Vagina (tissue), 2 donors: ENCODE results near the gene ADGRL3. TPM values are rescaled to one million over a fixed set of nuclear protein-coding genes. Genes with fewer than 3 reads are reported as not detected.
"Not testable (repeated sequence)": the region's sequence is repeated elsewhere in the genome, so short reads cannot be mapped to it uniquely, and the experiment has no call there.

Experiments
- DNase-seq, 2 donors: peaks; one replicate each; pipeline ENCODE4 v3.0.0-alpha.2; 2017; ENCODE audit errors: extremely low spot score in 2 of 2
- H3K27ac ChIP-seq: fragments of 200-600 bp; sonication (generic); one replicate; pipeline ENCODE4 v1.5.1; 2019
- H3K27me3 ChIP-seq: fragments of 200-600 bp; sonication (generic); one replicate; pipeline ENCODE4 v1.5.1; 2019
- H3K36me3 ChIP-seq, 2 donors: fragments of 200-600 bp; sonication (generic); one replicate each; pipeline ENCODE4 v1.5.1; 2017 to 2019
- H3K4me1 ChIP-seq: fragments of 200-600 bp; sonication (generic); one replicate; pipeline ENCODE4 v1.5.1; 2019
- H3K4me3 ChIP-seq, 2 donors: fragments of 200-600 bp; sonication (generic); 1 replicate in 1 of 2; 2 replicates in 1 of 2; pipeline ENCODE4 v1.5.1; 2016 to 2019
- H3K9me3 ChIP-seq: fragments of 200-600 bp; sonication (generic); one replicate; pipeline ENCODE4 v1.5.1; 2019
- POLR2A ChIP-seq, 2 donors: fragments of 450-650 bp; IDR thresholded peaks; one replicate each; pipeline ENCODE4 v1.6.1; 2017; ENCODE audit warnings: antibody characterized with exemption in 2 of 2, mild to moderate bottlenecking in 2 of 2, moderate library complexity in 2 of 2
- POLR2AphosphoS5 ChIP-seq, 2 donors: sonication (generic); formaldehyde crosslinking; IDR thresholded peaks; one replicate each; pipeline ENCODE4 v1.9.0; 2017; ENCODE audit warnings: antibody characterized with exemption in 2 of 2, mild to moderate bottlenecking in 2 of 2, low read depth in 1 of 2; ENCODE audit not compliant: insufficient read depth in 1 of 2
- intact Hi-C: fragments of 100-400 bp; cut with DNase I; formaldehyde crosslinking; loops from one replicate; pipeline ENCODE4 v1.15.1; 2023
- total RNA-seq: library from RNA; depleted of rRNA; stranded (reverse); fragments of >200 nt; gene quantifications from one replicate; pipeline ENCODE4 v1.2.3, GENCODE V29; 2016
- TF ChIP-seq, protein P1 (sequence below), 3 experiments: fragments of 450-650 bp in 2 of 3; fragments of 200-600 bp in 1 of 3; sonication (generic) in 1 of 3; IDR thresholded peaks; one replicate each; pipeline ENCODE4 v1.5.1; 2017 to 2019; ENCODE audit warnings: antibody characterized with exemption in 3 of 3, mild to moderate bottlenecking in 2 of 3, moderate library complexity in 2 of 3

The ADGRL3 gene
- total RNA-seq, 1 donor from 2014 or later = 16.9 TPM

DNA sequence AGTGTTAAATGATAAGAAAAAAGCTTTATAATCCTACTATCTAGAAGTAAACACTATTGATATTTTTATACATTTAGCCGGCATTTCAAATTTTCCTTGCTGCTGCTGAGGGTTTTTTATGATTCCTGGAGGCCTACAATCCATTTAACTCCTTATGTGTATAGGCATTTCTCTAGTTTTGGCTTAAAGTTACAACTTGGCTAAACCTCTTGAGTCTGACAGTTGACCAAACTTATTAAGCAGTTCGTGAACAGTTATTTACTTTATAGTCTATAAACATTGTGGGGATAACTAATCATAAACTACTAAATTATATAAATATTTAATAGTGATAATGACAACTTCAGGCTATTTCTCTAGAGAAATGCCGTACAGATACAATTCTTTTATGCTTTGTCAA is 141.9 kb downstream of the ADGRL3 start:
- no peaks in the 10 kb centered on the region for H3K36me3 ChIP-seq
- H3K4me3 ChIP-seq = no peak overlapping the region
- H3K27ac ChIP-seq = no peak overlapping the region
- no peaks in the 10 kb centered on the region for H3K4me1 ChIP-seq
- H3K27me3 ChIP-seq = no peaks in the 10 kb centered on the region
- no peak for DNase-seq
- no peak for TF ChIP-seq POLR2A (IDR thresholded peaks at IDR 0.05)
- intact Hi-C loops = no loop called here
- H3K9me3 ChIP-seq = no peaks in the 10 kb centered on the region

DNA sequence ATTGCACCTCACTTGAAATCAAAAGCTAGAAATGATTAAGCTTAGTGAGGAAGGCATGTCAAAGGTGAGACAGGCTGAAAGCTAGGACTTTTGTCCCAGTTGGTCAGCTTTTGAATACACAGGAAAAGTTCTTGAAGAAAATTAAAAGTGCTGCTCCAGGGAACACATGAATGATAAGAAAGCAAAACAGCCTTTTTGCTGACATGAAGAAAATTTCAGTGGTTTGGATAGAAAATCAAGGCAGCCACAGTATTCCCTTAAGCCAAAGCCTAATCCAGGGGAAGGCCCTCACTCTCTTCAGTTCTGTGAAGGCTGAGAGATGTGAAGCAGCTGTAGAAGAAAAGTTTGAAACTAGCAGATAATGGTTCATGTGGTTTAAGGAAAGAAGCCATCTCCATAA is 150.8 kb downstream of the ADGRL3 start:
- Histone ChIP-seq H3K9me3 (no peaks in the 10 kb centered on the region), H3K27ac (no peak overlapping the region), H3K4me1 (no peaks in the 10 kb centered on the region), H3K4me3 (no peak overlapping the region), H3K36me3 (no peaks in the 10 kb centered on the region), H3K27me3 (no peaks in the 10 kb centered on the region)
- TF ChIP-seq POLR2AphosphoS5 (IDR thresholded peaks at IDR 0.05; ENCODE audit: insufficient read depth in 1 of 2, low read depth in 1 of 2) = no peak
- TF ChIP-seq, protein P1, sequence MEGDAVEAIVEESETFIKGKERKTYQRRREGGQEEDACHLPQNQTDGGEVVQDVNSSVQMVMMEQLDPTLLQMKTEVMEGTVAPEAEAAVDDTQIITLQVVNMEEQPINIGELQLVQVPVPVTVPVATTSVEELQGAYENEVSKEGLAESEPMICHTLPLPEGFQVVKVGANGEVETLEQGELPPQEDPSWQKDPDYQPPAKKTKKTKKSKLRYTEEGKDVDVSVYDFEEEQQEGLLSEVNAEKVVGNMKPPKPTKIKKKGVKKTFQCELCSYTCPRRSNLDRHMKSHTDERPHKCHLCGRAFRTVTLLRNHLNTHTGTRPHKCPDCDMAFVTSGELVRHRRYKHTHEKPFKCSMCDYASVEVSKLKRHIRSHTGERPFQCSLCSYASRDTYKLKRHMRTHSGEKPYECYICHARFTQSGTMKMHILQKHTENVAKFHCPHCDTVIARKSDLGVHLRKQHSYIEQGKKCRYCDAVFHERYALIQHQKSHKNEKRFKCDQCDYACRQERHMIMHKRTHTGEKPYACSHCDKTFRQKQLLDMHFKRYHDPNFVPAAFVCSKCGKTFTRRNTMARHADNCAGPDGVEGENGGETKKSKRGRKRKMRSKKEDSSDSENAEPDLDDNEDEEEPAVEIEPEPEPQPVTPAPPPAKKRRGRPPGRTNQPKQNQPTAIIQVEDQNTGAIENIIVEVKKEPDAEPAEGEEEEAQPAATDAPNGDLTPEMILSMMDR (IDR thresholded peaks at IDR 0.05) = no peak
- TF ChIP-seq POLR2A (IDR thresholded peaks at IDR 0.05) = no peak
- no peak for DNase-seq
- intact Hi-C loops = no loop called here

DNA sequence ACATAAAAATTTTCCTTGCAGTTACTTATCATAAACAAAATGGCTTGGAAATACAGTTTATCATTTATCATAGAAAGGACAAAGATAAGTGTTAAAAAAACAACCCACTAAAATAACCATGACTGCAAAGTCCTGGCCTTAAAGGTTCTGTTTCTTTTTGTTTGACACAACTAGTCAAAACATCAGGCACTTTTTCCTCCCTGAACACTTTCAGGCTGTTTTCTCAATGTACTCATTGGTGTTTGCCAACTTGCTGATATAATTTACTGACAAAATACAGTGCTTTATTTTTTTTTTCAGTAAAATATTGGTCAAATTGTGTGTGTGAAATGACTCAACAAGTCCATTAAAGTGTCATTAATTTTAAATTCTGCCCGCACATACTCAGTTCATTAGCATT is 156.6 kb downstream of the ADGRL3 start:
- H3K27me3 ChIP-seq = no peaks in the 10 kb centered on the region
- H3K36me3 ChIP-seq = no peaks in the 10 kb centered on the region
- H3K4me1 ChIP-seq = no peaks in the 10 kb centered on the region
- TF ChIP-seq, protein P1 (IDR thresholded peaks at IDR 0.05) = no peak
- no peak for TF ChIP-seq POLR2A (IDR thresholded peaks at IDR 0.05)
- TF ChIP-seq POLR2AphosphoS5 (IDR thresholded peaks at IDR 0.05; ENCODE audit: insufficient read depth in 1 of 2, low read depth in 1 of 2) = no peak
- H3K27ac ChIP-seq = no peak overlapping the region
- intact Hi-C loops = no loop called here
- H3K9me3 ChIP-seq = no peaks in the 10 kb centered on the region
- no peak overlapping the region for H3K4me3 ChIP-seq
- DNase-seq = no peak

DNA sequence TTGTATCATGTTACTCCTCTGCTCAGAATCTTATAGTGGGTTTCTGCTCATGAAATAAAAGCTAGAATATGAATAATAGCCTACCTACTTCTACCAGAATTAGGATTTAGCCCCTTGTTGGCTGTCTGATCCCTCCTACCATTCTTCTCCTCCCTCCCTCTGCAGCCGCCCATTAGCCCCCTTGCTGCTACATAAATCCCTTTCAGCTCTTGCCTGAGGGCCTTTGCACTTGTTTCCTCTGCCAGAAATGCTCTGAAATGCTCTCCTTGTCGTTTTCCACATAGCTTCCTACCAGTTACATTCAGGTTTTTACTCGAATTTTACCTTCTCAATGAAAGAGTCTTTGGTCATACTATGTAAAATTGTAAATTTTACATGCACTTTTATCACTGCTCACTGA is 159.2 kb downstream of the ADGRL3 start:
- no peaks in the 10 kb centered on the region for H3K4me1 ChIP-seq
- intact Hi-C loops = no loop called here
- H3K27ac ChIP-seq = no peak overlapping the region
- DNase-seq = no peak
- no peak for TF ChIP-seq POLR2A (IDR thresholded peaks at IDR 0.05)
- no peak for TF ChIP-seq POLR2AphosphoS5 (IDR thresholded peaks at IDR 0.05; ENCODE audit: insufficient read depth in 1 of 2, low read depth in 1 of 2)
- TF ChIP-seq, protein P1 (IDR thresholded peaks at IDR 0.05) = no peak
- H3K9me3 ChIP-seq = no peaks in the 10 kb centered on the region
- no peak overlapping the region for H3K4me3 ChIP-seq
- no peaks in the 10 kb centered on the region for H3K36me3 ChIP-seq
- H3K27me3 ChIP-seq = no peaks in the 10 kb centered on the region

DNA sequence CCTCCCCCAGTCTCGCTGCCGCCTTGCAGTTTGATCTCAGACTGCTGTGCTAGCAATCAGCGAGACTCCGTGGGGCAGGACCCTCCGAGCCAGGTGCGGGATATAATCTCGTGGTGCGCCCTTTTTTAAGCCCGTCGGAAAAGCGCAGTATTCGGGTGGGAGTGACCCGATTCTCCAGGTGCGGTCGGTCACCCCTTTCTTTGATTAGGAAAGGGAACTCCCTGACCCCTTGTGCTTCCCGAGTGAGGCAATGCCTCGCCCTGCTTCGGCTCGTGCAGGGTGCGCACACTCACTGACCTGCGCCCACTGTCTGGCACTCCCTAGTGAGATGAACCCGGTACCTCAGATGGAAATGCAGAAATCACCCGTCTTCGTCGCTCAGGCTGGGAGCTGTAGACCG is 172.7 kb downstream of the ADGRL3 start:
- not testable (repeated sequence) for H3K4me3 ChIP-seq

DNA sequence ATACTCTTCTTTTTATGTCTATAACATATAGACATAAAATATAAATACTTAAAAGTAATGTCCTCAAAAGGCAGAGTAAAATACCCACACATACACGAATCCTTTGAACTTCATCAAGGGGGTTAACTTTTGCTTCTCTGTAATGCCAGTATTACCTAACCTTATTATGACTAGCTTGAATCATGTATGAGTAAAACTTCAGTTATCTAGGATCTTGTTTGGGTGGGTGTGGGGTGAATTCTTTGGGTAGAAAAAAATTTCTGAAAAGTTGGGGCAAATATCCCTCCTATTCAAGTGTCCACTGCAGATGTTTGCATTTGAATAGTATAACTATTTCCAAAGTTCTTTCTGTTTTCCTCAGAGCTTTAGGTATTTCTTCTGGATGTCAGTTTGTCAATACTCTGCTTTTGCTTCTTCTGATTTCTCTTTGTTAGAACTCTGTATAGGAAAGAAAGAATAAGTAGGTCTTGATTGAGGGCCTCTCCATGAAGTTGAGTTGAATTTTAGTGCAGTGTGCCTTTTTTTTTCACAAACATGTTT is 173.8 kb downstream of the ADGRL3 start:
- Histone ChIP-seq H3K9me3 (no peaks in the 10 kb centered on the region), H3K36me3 (no peaks in the 10 kb centered on the region), H3K27me3 (no peaks in the 10 kb centered on the region), H3K4me1 (no peaks in the 10 kb centered on the region), H3K27ac (no peak overlapping the region), H3K4me3 (no peak overlapping the region)
- TF ChIP-seq, protein P1 (IDR thresholded peaks at IDR 0.05) = no peak
- no peak for TF ChIP-seq POLR2A (IDR thresholded peaks at IDR 0.05)
- TF ChIP-seq POLR2AphosphoS5 (IDR thresholded peaks at IDR 0.05; ENCODE audit: insufficient read depth in 1 of 2, low read depth in 1 of 2) = no peak
- no peak for DNase-seq
- intact Hi-C loops = no loop called here

More for the DNA sequence above, 172.7 kb downstream of the ADGRL3 start:
- DNase-seq, H3K36me3 ChIP-seq, H3K4me1 ChIP-seq, intact Hi-C loops, H3K9me3 ChIP-seq, H3K27me3 ChIP-seq, H3K27ac ChIP-seq: not testable (repeated sequence)
